ENCODE measurements around the gene DEF6. TPM values are rescaled to one million over a fixed set of nuclear protein-coding genes. Genes with fewer than 3 reads are reported as not detected.

DEF6 gene
- polyA plus RNA-seq, 1 experiment, result 4.1 TPM

DNA sequence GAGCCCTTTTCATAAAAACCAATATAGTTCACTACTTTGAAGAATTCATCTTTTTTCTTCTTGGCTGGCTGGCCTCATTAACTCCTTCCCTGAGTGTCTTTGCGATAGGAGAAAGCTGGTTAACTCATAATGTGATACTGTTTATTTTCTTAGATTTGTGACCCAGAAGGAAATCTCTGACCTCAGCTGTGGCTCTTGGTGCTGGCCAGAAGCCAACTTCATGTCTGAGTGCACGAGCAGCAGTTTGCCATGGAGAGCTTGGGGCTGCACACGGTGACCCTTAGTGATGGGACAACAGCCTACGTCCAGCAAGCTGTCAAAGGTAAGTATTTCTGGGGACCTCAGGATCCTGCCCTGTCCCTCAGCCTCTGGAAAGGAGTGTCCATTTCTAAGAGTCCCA is 16.7 kb upstream of the DEF6 start:
- Histone ChIP-seq H3K36me3 (ENCODE audit: control insufficient read depth, insufficient read depth, low read length) (peaks cover 5% of the 10 kb centered on the region), H3K27me3 (ENCODE audit: control insufficient read depth, insufficient read depth, low read length) (no peaks in the 10 kb centered on the region), H3K4me3 (ENCODE audit: low read depth, low read length) (no peak overlapping the region)
- ChIA-PET CTCF (interaction anchor here (1.0 to 1.5 kb wide), 2 partner anchors 13 to 404 kb away, joined by 4 to 8 read pairs; no protein-coding TSS in a partner anchor), POLR2A (no interaction called here)
- TF ChIP-seq, protein P1, sequence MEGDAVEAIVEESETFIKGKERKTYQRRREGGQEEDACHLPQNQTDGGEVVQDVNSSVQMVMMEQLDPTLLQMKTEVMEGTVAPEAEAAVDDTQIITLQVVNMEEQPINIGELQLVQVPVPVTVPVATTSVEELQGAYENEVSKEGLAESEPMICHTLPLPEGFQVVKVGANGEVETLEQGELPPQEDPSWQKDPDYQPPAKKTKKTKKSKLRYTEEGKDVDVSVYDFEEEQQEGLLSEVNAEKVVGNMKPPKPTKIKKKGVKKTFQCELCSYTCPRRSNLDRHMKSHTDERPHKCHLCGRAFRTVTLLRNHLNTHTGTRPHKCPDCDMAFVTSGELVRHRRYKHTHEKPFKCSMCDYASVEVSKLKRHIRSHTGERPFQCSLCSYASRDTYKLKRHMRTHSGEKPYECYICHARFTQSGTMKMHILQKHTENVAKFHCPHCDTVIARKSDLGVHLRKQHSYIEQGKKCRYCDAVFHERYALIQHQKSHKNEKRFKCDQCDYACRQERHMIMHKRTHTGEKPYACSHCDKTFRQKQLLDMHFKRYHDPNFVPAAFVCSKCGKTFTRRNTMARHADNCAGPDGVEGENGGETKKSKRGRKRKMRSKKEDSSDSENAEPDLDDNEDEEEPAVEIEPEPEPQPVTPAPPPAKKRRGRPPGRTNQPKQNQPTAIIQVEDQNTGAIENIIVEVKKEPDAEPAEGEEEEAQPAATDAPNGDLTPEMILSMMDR (IDR thresholded peaks at IDR 0.05; ENCODE audit: insufficient read depth, low read depth, low read length), result no peak
- DNase-seq (ENCODE audit: low read depth), result no peak

DNA sequence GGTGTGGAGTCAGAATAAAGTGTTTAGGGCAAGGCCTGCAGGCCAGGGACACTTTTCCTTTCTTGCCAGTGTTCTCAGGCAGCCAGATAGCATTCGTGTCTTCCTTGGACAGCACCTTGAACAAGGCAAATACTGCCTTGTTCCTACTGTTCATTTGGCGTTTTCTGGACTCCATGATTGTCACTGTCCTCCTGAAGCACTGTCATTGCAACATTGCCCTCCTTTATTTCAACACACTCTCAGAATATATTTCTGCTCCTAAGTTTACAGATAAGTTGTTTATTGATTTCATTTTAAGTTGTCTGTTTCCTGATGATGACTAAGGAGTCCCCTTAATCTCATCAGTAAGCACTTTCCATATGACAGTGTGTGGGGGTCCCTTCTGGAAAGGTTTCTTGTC is 15.1 kb upstream of the DEF6 start:
- TF ChIP-seq, protein P1 (IDR thresholded peaks at IDR 0.05; ENCODE audit: insufficient read depth, low read depth, low read length), result no peak
- H3K27me3 ChIP-seq (ENCODE audit: control insufficient read depth, insufficient read depth, low read length), result no peaks in the 10 kb centered on the region
- H3K36me3 ChIP-seq (ENCODE audit: control insufficient read depth, insufficient read depth, low read length), result peaks cover 14% of the 10 kb centered on the region
- H3K4me3 ChIP-seq (ENCODE audit: low read depth, low read length), result no peak overlapping the region
- CTCF ChIA-PET, result no interaction called here
- DNase-seq (ENCODE audit: low read depth), result no peak
- POLR2A ChIA-PET, result no interaction called here

- TF ChIP-seq, protein P1 (IDR thresholded peaks at IDR 0.05; ENCODE audit: insufficient read depth, low read depth, low read length), result no peak
- CTCF ChIA-PET, result interaction anchor here (1.0 kb wide), 1 partner anchor 11 kb away, joined by 3 read pairs; no protein-coding TSS in a partner anchor
Measured at GRCh38 chr6:35283361-35283760, 14.3 kb upstream of the DEF6 start.

GRCh38 chr6:35287671-35288396 is 9.8 kb upstream of the DEF6 start:
- ChIA-PET CTCF (interaction anchor here (1.3 to 3.8 kb wide), 4 partner anchors 8 to 180 kb away, joined by 4 to 33 read pairs (median 7); partner anchors contain the start of gene DEF6), POLR2A (no interaction called here)
- DNase-seq (ENCODE audit: low read depth), result no peak
- Histone ChIP-seq H3K36me3 (ENCODE audit: control insufficient read depth, insufficient read depth, low read length) (peaks cover 39% of the 10 kb centered on the region), H3K4me3 (ENCODE audit: low read depth, low read length) (no peak overlapping the region), H3K27me3 (ENCODE audit: control insufficient read depth, insufficient read depth, low read length) (no peaks in the 10 kb centered on the region)
- TF ChIP-seq, protein P1 (IDR thresholded peaks at IDR 0.05; ENCODE audit: insufficient read depth, low read depth, low read length), result no peak

More at GRCh38 chr6:35283361-35283760, 14.3 kb upstream of the DEF6 start:
- Histone ChIP-seq H3K36me3 (ENCODE audit: control insufficient read depth, insufficient read depth, low read length) (peaks cover 21% of the 10 kb centered on the region), H3K4me3 (ENCODE audit: low read depth, low read length) (no peak overlapping the region), H3K27me3 (ENCODE audit: control insufficient read depth, insufficient read depth, low read length) (no peaks in the 10 kb centered on the region)
- POLR2A ChIA-PET, result no interaction called here
- no peak for DNase-seq (ENCODE audit: low read depth)

GRCh38 chr6:35288834-35289233 is 8.8 kb upstream of the DEF6 start:
- DNase-seq (ENCODE audit: low read depth), result no peak
- peaks cover 39% of the 10 kb centered on the region for H3K36me3 ChIP-seq (ENCODE audit: control insufficient read depth, insufficient read depth, low read length)
- ChIA-PET CTCF (interaction anchor here (0.9 to 1.9 kb wide), 4 partner anchors 9 to 179 kb away, joined by 3 to 7 read pairs (median 4); partner anchors contain the start of gene RPL10A), POLR2A (no interaction called here)
- TF ChIP-seq, protein P1 (IDR thresholded peaks at IDR 0.05; ENCODE audit: insufficient read depth, low read depth, low read length), result no peak
- no peaks in the 10 kb centered on the region for H3K27me3 ChIP-seq (ENCODE audit: control insufficient read depth, insufficient read depth, low read length)
- H3K4me3 ChIP-seq (ENCODE audit: low read depth, low read length), result no peak overlapping the region
